Gastrocnemius medialis (tissue), 4 donors: ENCODE results near the gene EIF4A2.

Source experiments
- POLR2A ChIP-seq, 2 donors: fragments of 450-650 bp; IDR thresholded peaks; one replicate each; pipeline ENCODE4 v1.6.1; 2017; ENCODE audit warnings: antibody characterized with exemption in 2 of 2, mild to moderate bottlenecking in 2 of 2, moderate library complexity in 2 of 2
- TF ChIP-seq, protein P1 (sequence below), 5 experiments: fragments of 450-650 bp in 3 of 5; fragments of 200-600 bp in 2 of 5; sonication (generic) in 2 of 5; IDR thresholded peaks in 4 of 5; conservative IDR thresholded peaks in 1 of 5; 1 replicate in 4 of 5; 2 replicates in 1 of 5; pipeline ENCODE4 v1.5.1; 2016 to 2019; ENCODE audit warnings: antibody characterized with exemption in 5 of 5, mild to moderate bottlenecking in 3 of 5, moderate library complexity in 3 of 5

DNA sequence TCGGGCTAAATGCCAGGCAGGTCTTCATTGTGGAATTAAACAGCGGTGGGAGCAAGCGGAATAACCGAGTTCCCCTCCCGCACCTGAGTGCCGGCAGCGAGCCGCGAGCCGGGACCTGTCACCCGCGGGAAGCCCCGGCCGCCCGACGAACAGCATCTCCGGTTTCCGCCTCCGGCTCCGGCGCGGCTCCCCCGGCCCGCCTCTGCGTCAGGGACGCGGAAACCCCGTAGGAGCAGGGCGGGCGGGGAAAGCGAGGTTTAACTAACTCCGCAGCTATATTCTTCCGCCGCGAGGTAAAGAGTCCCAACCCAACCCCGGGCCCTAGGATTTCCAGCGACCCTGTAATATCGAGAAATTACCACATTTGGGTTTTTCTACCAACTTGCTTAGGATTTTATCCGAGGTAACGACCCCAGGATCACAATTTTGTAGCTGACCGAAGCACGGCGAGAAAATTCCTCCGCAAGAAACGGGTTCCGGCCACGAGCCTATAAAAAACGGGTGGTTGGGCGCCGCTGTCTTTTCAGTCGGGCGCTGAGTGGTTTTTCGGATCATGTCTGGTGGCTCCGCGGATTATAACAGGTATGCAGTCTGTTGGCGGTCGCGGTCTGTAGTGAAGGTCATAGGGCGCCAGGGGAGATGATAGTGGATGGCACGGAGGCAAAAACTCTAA is at the start of gene EIF4A2:
- TF ChIP-seq, protein P1, sequence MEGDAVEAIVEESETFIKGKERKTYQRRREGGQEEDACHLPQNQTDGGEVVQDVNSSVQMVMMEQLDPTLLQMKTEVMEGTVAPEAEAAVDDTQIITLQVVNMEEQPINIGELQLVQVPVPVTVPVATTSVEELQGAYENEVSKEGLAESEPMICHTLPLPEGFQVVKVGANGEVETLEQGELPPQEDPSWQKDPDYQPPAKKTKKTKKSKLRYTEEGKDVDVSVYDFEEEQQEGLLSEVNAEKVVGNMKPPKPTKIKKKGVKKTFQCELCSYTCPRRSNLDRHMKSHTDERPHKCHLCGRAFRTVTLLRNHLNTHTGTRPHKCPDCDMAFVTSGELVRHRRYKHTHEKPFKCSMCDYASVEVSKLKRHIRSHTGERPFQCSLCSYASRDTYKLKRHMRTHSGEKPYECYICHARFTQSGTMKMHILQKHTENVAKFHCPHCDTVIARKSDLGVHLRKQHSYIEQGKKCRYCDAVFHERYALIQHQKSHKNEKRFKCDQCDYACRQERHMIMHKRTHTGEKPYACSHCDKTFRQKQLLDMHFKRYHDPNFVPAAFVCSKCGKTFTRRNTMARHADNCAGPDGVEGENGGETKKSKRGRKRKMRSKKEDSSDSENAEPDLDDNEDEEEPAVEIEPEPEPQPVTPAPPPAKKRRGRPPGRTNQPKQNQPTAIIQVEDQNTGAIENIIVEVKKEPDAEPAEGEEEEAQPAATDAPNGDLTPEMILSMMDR (IDR thresholded peaks at IDR 0.05 in 4 of 5, conservative IDR thresholded peaks at IDR 0.05 in 1 of 5) = peak in 1 of 5 experiments; percentile 28
- TF ChIP-seq POLR2A (IDR thresholded peaks at IDR 0.05) = peak; percentile 83 to 95
